ENCODE data around the gene B4GALT3.

The B4GALT3 gene

GRCh38 chr1:161165742-161166668 lies 11.3 kb downstream of the B4GALT3 start, which contains the start of gene PPOX:
Gene PPOX (plus strand): TSS chr1:161166426. CDS start chr1:161166848, 422 bp downstream.
- no CpG with 5 or more reads among the region's 54 CpGs for WGBS, 2 donors (ENCODE audit: extremely low coverage in 2 of 2, insufficient read length in 2 of 2, insufficient replicate concordance in 1 of 2)
- peak; percentile 94 for DNase-seq (ENCODE audit: low spot score)
- Histone ChIP-seq H3K79me1 (ENCODE audit: low read depth, low read length) (peaks cover 3% of the 10 kb centered on the region), H2BK120ac (ENCODE audit: low read depth, low read length) (no peak within 1 kb of the TSS), H3K9ac (ENCODE audit: low read depth, low read length, poor library complexity) (peak within 1 kb of the TSS; percentile 91), H3K23ac (ENCODE audit: low read depth, low read length, poor library complexity) (peak within 1 kb of the TSS; percentile 96), H2BK15ac (ENCODE audit: low read length) (no peak within 1 kb of the TSS), H3K4me3 (ENCODE audit: low read length in 2 of 2) (peak within 1 kb of the TSS; percentile 67 to 86), H4K8ac (ENCODE audit: low read depth, low read length) (no peak within 1 kb of the TSS), H3K4me1 (ENCODE audit: control insufficient read depth in 2 of 2, insufficient read depth in 1 of 2, low read depth in 1 of 2, low read length in 2 of 2) (peaks cover 3 to 4% of the 10 kb centered on the region in 2 donors), H3K27me3 (ENCODE audit: control insufficient read depth in 3 of 3, insufficient read depth in 3 of 3, low read depth in 1 of 3, low read length in 3 of 3) (no peaks in the 10 kb centered on the region), H4K91ac (ENCODE audit: low read depth, low read length, poor library complexity) (no peak within 1 kb of the TSS), H2AFZ (ENCODE audit: low read length) (peak within 1 kb of the TSS; percentile 84), H2BK5ac (ENCODE audit: low read length) (peak within 1 kb of the TSS; percentile 72), H3K14ac (ENCODE audit: low read length) (peak within 1 kb of the TSS; percentile 1), H2BK12ac (ENCODE audit: low read length) (no peak within 1 kb of the TSS), H3K4ac (ENCODE audit: low read length) (no peak within 1 kb of the TSS), H3K27ac (replicated peaks; ENCODE audit: low read length) (peak within 1 kb of the TSS; percentile 74), H3K4me2 (ENCODE audit: insufficient read depth, low read length, poor library complexity, severe bottlenecking) (peak within 1 kb of the TSS; percentile 100), H3K36me3 (replicated peaks in 1 of 2; ENCODE audit: control insufficient read depth in 2 of 2, insufficient read depth in 2 of 2, low read length in 2 of 2) (peaks cover 40 to 61% of the 10 kb centered on the region in 2 donors), H3K18ac (ENCODE audit: low read length) (peak within 1 kb of the TSS; percentile 86), H2AK5ac (ENCODE audit: low read depth, low read length) (peak within 1 kb of the TSS; percentile 61), H3K9me3 (replicated peaks in 1 of 2; ENCODE audit: control insufficient read depth in 2 of 2, insufficient read depth in 1 of 2, low read depth in 1 of 2, low read length in 2 of 2) (no peaks in the 10 kb centered on the region)

GRCh38 chr1:161164901-161165610 lies 12.3 kb downstream of the B4GALT3 start:
- no peak overlapping the region for H3K18ac ChIP-seq (ENCODE audit: low read length)
- H2BK12ac ChIP-seq (ENCODE audit: low read length): no peak overlapping the region
- no peak overlapping the region for H2AFZ ChIP-seq (ENCODE audit: low read length)
- H4K91ac ChIP-seq (ENCODE audit: low read depth, low read length, poor library complexity): no peak overlapping the region
- no peaks in the 10 kb centered on the region for H3K27me3 ChIP-seq (ENCODE audit: control insufficient read depth in 3 of 3, insufficient read depth in 3 of 3, low read depth in 1 of 3, low read length in 3 of 3)
- H2BK120ac ChIP-seq (ENCODE audit: low read depth, low read length): no peak overlapping the region
- H2BK15ac ChIP-seq (ENCODE audit: low read length): no peak overlapping the region
- peak overlapping the region; percentile 30 for H2BK5ac ChIP-seq (ENCODE audit: low read length)
- DNase-seq (ENCODE audit: low spot score): no peak
- no peaks in the 10 kb centered on the region for H3K9me3 ChIP-seq (replicated peaks in 1 of 2; ENCODE audit: control insufficient read depth in 2 of 2, insufficient read depth in 1 of 2, low read depth in 1 of 2, low read length in 2 of 2)
- H3K14ac ChIP-seq (ENCODE audit: low read length): no peak overlapping the region
- no peak overlapping the region for H3K23ac ChIP-seq (ENCODE audit: low read depth, low read length, poor library complexity)
- no peak overlapping the region for H3K4ac ChIP-seq (ENCODE audit: low read length)
- H3K79me1 ChIP-seq (ENCODE audit: low read depth, low read length): peaks cover 7% of the 10 kb centered on the region
- H2AK5ac ChIP-seq (ENCODE audit: low read depth, low read length): no peak overlapping the region
- WGBS, 2 donors (ENCODE audit: extremely low coverage in 2 of 2, insufficient read length in 2 of 2, insufficient replicate concordance in 1 of 2): no CpG with 5 or more reads among the region's 14 CpGs
- no peak overlapping the region for H4K8ac ChIP-seq (ENCODE audit: low read depth, low read length)
- H3K4me1 ChIP-seq (ENCODE audit: control insufficient read depth in 2 of 2, insufficient read depth in 1 of 2, low read depth in 1 of 2, low read length in 2 of 2): peaks cover 6 to 7% of the 10 kb centered on the region in 2 donors
- peak overlapping the region in 1 of 2 donors; percentile 67 for H3K4me3 ChIP-seq (ENCODE audit: low read length in 2 of 2)
- H3K9ac ChIP-seq (ENCODE audit: low read depth, low read length, poor library complexity): no peak overlapping the region
- H3K27ac ChIP-seq (replicated peaks; ENCODE audit: low read length): no peak overlapping the region
- no peak overlapping the region for H3K4me2 ChIP-seq (ENCODE audit: insufficient read depth, low read length, poor library complexity, severe bottlenecking)
- peaks cover 36 to 58% of the 10 kb centered on the region in 2 donors for H3K36me3 ChIP-seq (replicated peaks in 1 of 2; ENCODE audit: control insufficient read depth in 2 of 2, insufficient read depth in 2 of 2, low read length in 2 of 2)

- H2BK120ac ChIP-seq (ENCODE audit: low read depth, low read length): no peak overlapping the region
- H3K18ac ChIP-seq (ENCODE audit: low read length): no peak overlapping the region
- DNase-seq (ENCODE audit: low spot score): no peak
- H2BK12ac ChIP-seq (ENCODE audit: low read length): no peak overlapping the region
- H2AK5ac ChIP-seq (ENCODE audit: low read depth, low read length): no peak overlapping the region
- H3K14ac ChIP-seq (ENCODE audit: low read length): no peak overlapping the region
- H3K4me2 ChIP-seq (ENCODE audit: insufficient read depth, low read length, poor library complexity, severe bottlenecking): no peak overlapping the region
- no peaks in the 10 kb centered on the region for H3K27me3 ChIP-seq (ENCODE audit: control insufficient read depth in 3 of 3, insufficient read depth in 3 of 3, low read depth in 1 of 3, low read length in 3 of 3)
- no peak overlapping the region for H2BK5ac ChIP-seq (ENCODE audit: low read length)
- peaks cover 29 to 51% of the 10 kb centered on the region in 2 donors for H3K36me3 ChIP-seq (replicated peaks in 1 of 2; ENCODE audit: control insufficient read depth in 2 of 2, insufficient read depth in 2 of 2, low read length in 2 of 2)
- no peak overlapping the region for H3K27ac ChIP-seq (replicated peaks; ENCODE audit: low read length)
- no peak overlapping the region for H2BK15ac ChIP-seq (ENCODE audit: low read length)
- H4K8ac ChIP-seq (ENCODE audit: low read depth, low read length): no peak overlapping the region
- no peak overlapping the region for H4K91ac ChIP-seq (ENCODE audit: low read depth, low read length, poor library complexity)
- H3K9ac ChIP-seq (ENCODE audit: low read depth, low read length, poor library complexity): no peak overlapping the region
- peaks cover 7% of the 10 kb centered on the region for H3K79me1 ChIP-seq (ENCODE audit: low read depth, low read length)
- WGBS, 2 donors (ENCODE audit: extremely low coverage in 2 of 2, insufficient read length in 2 of 2, insufficient replicate concordance in 1 of 2): no CpG with 5 or more reads among the region's 5 CpGs
- H2AFZ ChIP-seq (ENCODE audit: low read length): no peak overlapping the region
- no peak overlapping the region for H3K4ac ChIP-seq (ENCODE audit: low read length)
- no peak overlapping the region for H3K4me3 ChIP-seq (ENCODE audit: low read length in 2 of 2)
- no peak overlapping the region for H3K23ac ChIP-seq (ENCODE audit: low read depth, low read length, poor library complexity)
- H3K4me1 ChIP-seq (ENCODE audit: control insufficient read depth in 2 of 2, insufficient read depth in 1 of 2, low read depth in 1 of 2, low read length in 2 of 2): peaks cover 8 to 11% of the 10 kb centered on the region in 2 donors
- no peaks in the 10 kb centered on the region for H3K9me3 ChIP-seq (replicated peaks in 1 of 2; ENCODE audit: control insufficient read depth in 2 of 2, insufficient read depth in 1 of 2, low read depth in 1 of 2, low read length in 2 of 2)
Observed at GRCh38 chr1:161163793-161164192, 13.5 kb downstream of the B4GALT3 start.

- H3K4ac ChIP-seq (ENCODE audit: low read length): no peak overlapping the region
Observed at GRCh38 chr1:161162806-161163205, 14.5 kb downstream of the B4GALT3 start.

More at GRCh38 chr1:161162806-161163205, 14.5 kb downstream of the B4GALT3 start:
- Histone ChIP-seq H4K8ac (ENCODE audit: low read depth, low read length) (no peak overlapping the region), H3K27ac (replicated peaks; ENCODE audit: low read length) (no peak overlapping the region), H3K36me3 (replicated peaks in 1 of 2; ENCODE audit: control insufficient read depth in 2 of 2, insufficient read depth in 2 of 2, low read length in 2 of 2) (peaks cover 29 to 61% of the 10 kb centered on the region in 2 donors), H2AFZ (ENCODE audit: low read length) (no peak overlapping the region), H3K27me3 (ENCODE audit: control insufficient read depth in 3 of 3, insufficient read depth in 3 of 3, low read depth in 1 of 3, low read length in 3 of 3) (no peaks in the 10 kb centered on the region), H3K4me1 (ENCODE audit: control insufficient read depth in 2 of 2, insufficient read depth in 1 of 2, low read depth in 1 of 2, low read length in 2 of 2) (peaks cover 9 to 13% of the 10 kb centered on the region in 2 donors), H4K91ac (ENCODE audit: low read depth, low read length, poor library complexity) (no peak overlapping the region), H3K18ac (ENCODE audit: low read length) (no peak overlapping the region), H2BK5ac (ENCODE audit: low read length) (no peak overlapping the region), H3K14ac (ENCODE audit: low read length) (no peak overlapping the region), H3K9ac (ENCODE audit: low read depth, low read length, poor library complexity) (no peak overlapping the region), H3K9me3 (replicated peaks in 1 of 2; ENCODE audit: control insufficient read depth in 2 of 2, insufficient read depth in 1 of 2, low read depth in 1 of 2, low read length in 2 of 2) (no peaks in the 10 kb centered on the region), H2BK120ac (ENCODE audit: low read depth, low read length) (no peak overlapping the region), H2AK5ac (ENCODE audit: low read depth, low read length) (no peak overlapping the region), H2BK15ac (ENCODE audit: low read length) (no peak overlapping the region), H3K23ac (ENCODE audit: low read depth, low read length, poor library complexity) (no peak overlapping the region), H3K79me1 (ENCODE audit: low read depth, low read length) (peaks cover 6% of the 10 kb centered on the region), H3K4me3 (ENCODE audit: low read length in 2 of 2) (no peak overlapping the region), H2BK12ac (ENCODE audit: low read length) (no peak overlapping the region), H3K4me2 (ENCODE audit: insufficient read depth, low read length, poor library complexity, severe bottlenecking) (no peak overlapping the region)
- DNase-seq (ENCODE audit: low spot score): no peak
- WGBS, 2 donors (ENCODE audit: extremely low coverage in 2 of 2, insufficient read length in 2 of 2, insufficient replicate concordance in 1 of 2): no CpG with 5 or more reads among the region's 10 CpGs

All from neuronal stem cell (in vitro differentiated cells).